Suprapubic skin (tissue), 4 donors: ENCODE data around the gene PIGR.

Experiments
- CTCF ChIP-seq, 2 donors: fragments of 200-600 bp in 1 of 2; fragments of 450-650 bp in 1 of 2; sonication (generic) in 1 of 2; IDR thresholded peaks; one replicate each; pipeline ENCODE4 v1.5.1; 2016 to 2019; ENCODE audit warnings: antibody characterized with exemption in 2 of 2, mild to moderate bottlenecking in 1 of 2, moderate library complexity in 1 of 2
- POLR2A ChIP-seq, 2 donors: fragments of 450-650 bp; IDR thresholded peaks; one replicate each; pipeline ENCODE4 v1.6.1; 2017; ENCODE audit warnings: antibody characterized with exemption in 2 of 2, mild to moderate bottlenecking in 2 of 2, moderate library complexity in 2 of 2
- POLR2AphosphoS5 ChIP-seq, 3 donors: sonication (generic); formaldehyde crosslinking; IDR thresholded peaks; one replicate each; pipeline ENCODE4 v1.6.1; 2017; ENCODE audit warnings: antibody characterized with exemption in 3 of 3

DNA sequence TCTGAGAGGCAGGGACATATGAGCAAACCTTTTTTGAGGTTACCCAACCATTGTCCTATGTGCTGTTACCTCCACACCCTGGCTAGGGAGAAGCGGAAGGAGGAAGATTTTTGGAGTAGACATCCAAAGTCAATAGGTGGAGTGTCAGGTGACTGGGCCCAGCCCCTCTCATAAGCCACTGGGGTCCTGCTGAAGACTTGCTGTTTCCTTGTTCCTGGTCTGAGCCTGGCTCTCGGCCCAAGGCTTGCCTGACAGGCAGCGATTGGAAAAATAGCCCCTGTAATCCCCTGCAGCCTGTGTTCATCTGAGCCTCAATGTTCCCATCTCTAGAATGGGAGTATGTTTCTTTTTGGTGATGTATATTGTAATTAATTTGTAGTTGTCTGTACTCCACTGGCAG is 6.9 kb upstream of the PIGR start:
- no peak for TF ChIP-seq POLR2A (IDR thresholded peaks at IDR 0.05)
- TF ChIP-seq CTCF (IDR thresholded peaks at IDR 0.05): no peak
- no peak for TF ChIP-seq POLR2AphosphoS5 (IDR thresholded peaks at IDR 0.05)
